Measurements from ENCODE around the gene UNC79.

UNC79 gene

GRCh38 chr14:93714605-93715004 lies 283.9 kb downstream of the UNC79 start:
- H3K27me3 ChIP-seq (ENCODE audit: low read length): no peaks in the 10 kb centered on the region
- no peaks in the 10 kb centered on the region for H3K9me3 ChIP-seq (ENCODE audit: insufficient read depth, low read length)
- TF ChIP-seq, protein P1, sequence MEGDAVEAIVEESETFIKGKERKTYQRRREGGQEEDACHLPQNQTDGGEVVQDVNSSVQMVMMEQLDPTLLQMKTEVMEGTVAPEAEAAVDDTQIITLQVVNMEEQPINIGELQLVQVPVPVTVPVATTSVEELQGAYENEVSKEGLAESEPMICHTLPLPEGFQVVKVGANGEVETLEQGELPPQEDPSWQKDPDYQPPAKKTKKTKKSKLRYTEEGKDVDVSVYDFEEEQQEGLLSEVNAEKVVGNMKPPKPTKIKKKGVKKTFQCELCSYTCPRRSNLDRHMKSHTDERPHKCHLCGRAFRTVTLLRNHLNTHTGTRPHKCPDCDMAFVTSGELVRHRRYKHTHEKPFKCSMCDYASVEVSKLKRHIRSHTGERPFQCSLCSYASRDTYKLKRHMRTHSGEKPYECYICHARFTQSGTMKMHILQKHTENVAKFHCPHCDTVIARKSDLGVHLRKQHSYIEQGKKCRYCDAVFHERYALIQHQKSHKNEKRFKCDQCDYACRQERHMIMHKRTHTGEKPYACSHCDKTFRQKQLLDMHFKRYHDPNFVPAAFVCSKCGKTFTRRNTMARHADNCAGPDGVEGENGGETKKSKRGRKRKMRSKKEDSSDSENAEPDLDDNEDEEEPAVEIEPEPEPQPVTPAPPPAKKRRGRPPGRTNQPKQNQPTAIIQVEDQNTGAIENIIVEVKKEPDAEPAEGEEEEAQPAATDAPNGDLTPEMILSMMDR (IDR thresholded peaks at IDR 0.05; ENCODE audit: insufficient read depth, low read length, poor library complexity, severe bottlenecking): no peak
- TF ChIP-seq EZH2phosphoT487 (conservative IDR thresholded peaks at IDR 0.05; ENCODE audit: low read length): no peak
- no peak overlapping the region for H3K4me3 ChIP-seq (ENCODE audit: insufficient read depth, low read length, poor library complexity, severe bottlenecking)
- H3K79me2 ChIP-seq (ENCODE audit: insufficient read depth, low read length): no peaks in the 10 kb centered on the region
- no peaks in the 10 kb centered on the region for H3F3A ChIP-seq (ENCODE audit: insufficient read depth)
- H3K9me2 ChIP-seq (replicated peaks; ENCODE audit: insufficient read depth, low read length): no peaks in the 10 kb centered on the region
- no peaks in the 10 kb centered on the region for H3K36me3 ChIP-seq (ENCODE audit: low read length)
- no peak overlapping the region for H3K9ac ChIP-seq (ENCODE audit: low read length)
- H3K4me2 ChIP-seq (ENCODE audit: low read depth, low read length, poor library complexity, severe bottlenecking): no peak overlapping the region
- no peak overlapping the region for H2AFZ ChIP-seq (ENCODE audit: low read depth, low read length, severe bottlenecking)
- no peak overlapping the region for H3K27ac ChIP-seq (ENCODE audit: low read depth, low read length)
- no peaks in the 10 kb centered on the region for H4K20me1 ChIP-seq (ENCODE audit: low read depth, low read length)

DNA sequence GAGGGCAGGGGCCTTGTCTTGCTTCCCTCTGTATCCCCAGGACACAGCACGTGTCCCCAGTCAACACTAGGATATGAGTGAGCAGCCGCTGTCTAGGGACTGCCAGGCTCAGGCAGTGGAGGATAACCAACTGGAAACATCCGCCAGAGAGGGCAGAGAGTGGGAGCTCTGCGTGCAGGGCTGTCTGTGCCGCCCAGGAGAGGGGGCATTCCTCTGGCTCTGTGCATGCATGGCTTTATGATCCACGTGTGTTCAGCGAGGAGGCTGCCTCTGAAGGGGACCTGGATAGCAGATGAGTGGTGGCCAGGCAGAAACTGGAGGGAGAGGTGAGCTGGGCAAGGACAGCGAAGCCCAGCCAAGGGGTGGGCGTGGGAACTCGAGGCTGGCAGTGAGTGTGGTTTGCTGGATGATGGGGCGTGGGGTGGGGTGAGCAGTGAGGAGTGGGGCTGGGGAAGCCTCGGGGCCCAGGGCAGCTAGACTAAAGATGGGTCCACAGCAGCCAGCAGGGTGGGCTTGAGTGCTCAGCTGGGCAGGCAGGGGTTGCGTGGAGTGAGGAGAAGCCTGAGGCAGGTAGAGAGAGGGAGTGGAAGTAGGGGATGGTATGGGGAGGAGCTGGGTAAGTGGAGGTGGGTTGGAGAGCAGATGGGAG lies 284.7 kb downstream of the UNC79 start:
- H3K9me3 ChIP-seq (ENCODE audit: insufficient read depth, low read length): no peaks in the 10 kb centered on the region
- TF ChIP-seq, protein P1 (IDR thresholded peaks at IDR 0.05; ENCODE audit: insufficient read depth, low read length, poor library complexity, severe bottlenecking): no peak
- TF ChIP-seq EZH2phosphoT487 (conservative IDR thresholded peaks at IDR 0.05; ENCODE audit: low read length): no peak
- H3K36me3 ChIP-seq (ENCODE audit: low read length): no peaks in the 10 kb centered on the region
- H3F3A ChIP-seq (ENCODE audit: insufficient read depth): no peaks in the 10 kb centered on the region
- H3K4me3 ChIP-seq (ENCODE audit: insufficient read depth, low read length, poor library complexity, severe bottlenecking): no peak overlapping the region
- no peaks in the 10 kb centered on the region for H3K9me2 ChIP-seq (replicated peaks; ENCODE audit: insufficient read depth, low read length)
- no peaks in the 10 kb centered on the region for H4K20me1 ChIP-seq (ENCODE audit: low read depth, low read length)
- no peaks in the 10 kb centered on the region for H3K79me2 ChIP-seq (ENCODE audit: insufficient read depth, low read length)
- H3K9ac ChIP-seq (ENCODE audit: low read length): no peak overlapping the region
- no peaks in the 10 kb centered on the region for H3K27me3 ChIP-seq (ENCODE audit: low read length)
- no peak overlapping the region for H2AFZ ChIP-seq (ENCODE audit: low read depth, low read length, severe bottlenecking)
- H3K4me2 ChIP-seq (ENCODE audit: low read depth, low read length, poor library complexity, severe bottlenecking): no peak overlapping the region
- H3K27ac ChIP-seq (ENCODE audit: low read depth, low read length): no peak overlapping the region

- Histone ChIP-seq H3K27ac (ENCODE audit: low read depth, low read length) (no peak overlapping the region), H4K20me1 (ENCODE audit: low read depth, low read length) (no peaks in the 10 kb centered on the region), H3K9me2 (replicated peaks; ENCODE audit: insufficient read depth, low read length) (no peaks in the 10 kb centered on the region), H3K4me3 (ENCODE audit: insufficient read depth, low read length, poor library complexity, severe bottlenecking) (no peak overlapping the region), H2AFZ (ENCODE audit: low read depth, low read length, severe bottlenecking) (no peak overlapping the region), H3K36me3 (ENCODE audit: low read length) (no peaks in the 10 kb centered on the region), H3K9ac (ENCODE audit: low read length) (no peak overlapping the region), H3K79me2 (ENCODE audit: insufficient read depth, low read length) (no peaks in the 10 kb centered on the region), H3K27me3 (ENCODE audit: low read length) (no peaks in the 10 kb centered on the region), H3K4me2 (ENCODE audit: low read depth, low read length, poor library complexity, severe bottlenecking) (no peak overlapping the region), H3K9me3 (ENCODE audit: insufficient read depth, low read length) (no peaks in the 10 kb centered on the region), H3F3A (ENCODE audit: insufficient read depth) (no peaks in the 10 kb centered on the region)
- TF ChIP-seq, protein P1 (IDR thresholded peaks at IDR 0.05; ENCODE audit: insufficient read depth, low read length, poor library complexity, severe bottlenecking): no peak
- TF ChIP-seq EZH2phosphoT487 (conservative IDR thresholded peaks at IDR 0.05; ENCODE audit: low read length): no peak
These were observed 285.4 kb downstream of the UNC79 start for GRCh38 chr14:93716002-93716745.
